Fibroblast of lung (primary cell): Measurements from ENCODE around the gene HIVEP1. TPM values are rescaled to one million over a fixed set of nuclear protein-coding genes. Genes with fewer than 3 reads are reported as not detected.

Source experiments
- DNase-seq, 2 donors: peaks; one replicate each; pipeline versions ENCODE4 v3.0.0 to v3.0.0-alpha.2; 2010; ENCODE audit warnings: low read depth in 2 of 2
- H2AFZ ChIP-seq: 2 replicates; pipeline ENCODE4 v1.5.1; 2012; ENCODE audit warnings: low read length, control low read depth, inconsistent platforms
- H3K27ac ChIP-seq: 2 replicates; pipeline ENCODE4 v1.5.1; 2011; ENCODE audit warnings: low read length, control low read depth; ENCODE audit not compliant: insufficient read depth
- H3K27me3 ChIP-seq: 2 replicates; pipeline ENCODE4 v1.5.1; 2011; ENCODE audit warnings: mild to moderate bottlenecking, low read length; ENCODE audit not compliant: control insufficient read depth, insufficient read depth
- H3K36me3 ChIP-seq: 2 replicates; pipeline ENCODE4 v1.5.1; 2011; ENCODE audit warnings: low read length; ENCODE audit not compliant: control insufficient read depth, insufficient read depth
- H3K4me1 ChIP-seq: 2 replicates; pipeline ENCODE4 v1.5.1; 2011; ENCODE audit warnings: low read length; ENCODE audit not compliant: control insufficient read depth, insufficient read depth; ENCODE audit errors: extremely low read depth
- H3K4me2 ChIP-seq: 2 replicates; pipeline ENCODE4 v1.5.1; 2011; ENCODE audit warnings: low read length, control low read depth; ENCODE audit not compliant: insufficient read depth; ENCODE audit errors: extremely low read depth
- H3K4me3 ChIP-seq, 4 experiments: fragments of 200-600 bp in 1 of 4; sonication (generic) in 1 of 4; replicated peaks in 1 of 4; 2 replicates each; pipeline ENCODE4 v1.5.1; 2011 to 2016; ENCODE audit warnings: low read length in 4 of 4, low read depth in 3 of 4, mild to moderate bottlenecking in 3 of 4, control low read depth in 2 of 4, inconsistent platforms in 1 of 4, mixed read lengths in 1 of 4; ENCODE audit not compliant: insufficient read depth in 1 of 4; ENCODE audit errors: control extremely low read depth in 1 of 4
- H3K79me2 ChIP-seq: 2 replicates; pipeline ENCODE4 v1.5.1; 2012; ENCODE audit warnings: mild to moderate bottlenecking, low read length, inconsistent platforms; ENCODE audit not compliant: control insufficient read depth, insufficient read depth
- H3K9ac ChIP-seq: 2 replicates; pipeline ENCODE4 v1.5.1; 2011; ENCODE audit warnings: mild to moderate bottlenecking, low read length, control low read depth; ENCODE audit not compliant: insufficient read depth
- H3K9me3 ChIP-seq: 2 replicates; pipeline ENCODE4 v1.5.1; 2012; ENCODE audit warnings: low read depth, low read length; ENCODE audit not compliant: control insufficient read depth, insufficient read depth
- H4K20me1 ChIP-seq: 2 replicates; pipeline ENCODE4 v1.5.1; 2011; ENCODE audit warnings: low read length; ENCODE audit not compliant: control insufficient read depth, insufficient read depth; ENCODE audit errors: extremely low read depth
- EZH2 ChIP-seq: IDR thresholded peaks from 2 replicates; pipeline ENCODE4 v1.5.1; 2012; ENCODE audit warnings: low read length, control low read depth, mild to moderate bottlenecking; ENCODE audit errors: missing control alignments
- polyA plus RNA-seq, 2 donors: library from polyadenylated mRNA; depleted of rRNA in 1 of 2; stranded (reverse) in 1 of 2; unstranded in 1 of 2; fragments of >200 nt; gene quantifications; 2 replicates each; pipeline ENCODE4 v1.2.1, GENCODE V29; 2011 to 2012; ENCODE audit warnings: missing spikeins in 1 of 2
- total RNA-seq: library from RNA; depleted of rRNA; stranded (reverse); fragments of >200 nt; gene quantifications from 2 replicates; pipeline ENCODE4 v1.2.1, GENCODE V29; 2014
- TF ChIP-seq, protein P1 (sequence below), 2 donors: IDR thresholded peaks in 1 of 2; conservative IDR thresholded peaks in 1 of 2; 1 replicate in 1 of 2; 2 replicates in 1 of 2; pipeline ENCODE4 v1.5.1; 2011 to 2012; ENCODE audit warnings: low read length in 2 of 2, control low read depth in 1 of 2, inconsistent platforms in 1 of 2, low read depth in 1 of 2, mild to moderate bottlenecking in 1 of 2

The HIVEP1 gene
- total and polyA plus RNA-seq, 2 donors (not counting 1 experiment from before 2014, with no cell fraction given), result 9.9 to 14.6 TPM

DNA sequence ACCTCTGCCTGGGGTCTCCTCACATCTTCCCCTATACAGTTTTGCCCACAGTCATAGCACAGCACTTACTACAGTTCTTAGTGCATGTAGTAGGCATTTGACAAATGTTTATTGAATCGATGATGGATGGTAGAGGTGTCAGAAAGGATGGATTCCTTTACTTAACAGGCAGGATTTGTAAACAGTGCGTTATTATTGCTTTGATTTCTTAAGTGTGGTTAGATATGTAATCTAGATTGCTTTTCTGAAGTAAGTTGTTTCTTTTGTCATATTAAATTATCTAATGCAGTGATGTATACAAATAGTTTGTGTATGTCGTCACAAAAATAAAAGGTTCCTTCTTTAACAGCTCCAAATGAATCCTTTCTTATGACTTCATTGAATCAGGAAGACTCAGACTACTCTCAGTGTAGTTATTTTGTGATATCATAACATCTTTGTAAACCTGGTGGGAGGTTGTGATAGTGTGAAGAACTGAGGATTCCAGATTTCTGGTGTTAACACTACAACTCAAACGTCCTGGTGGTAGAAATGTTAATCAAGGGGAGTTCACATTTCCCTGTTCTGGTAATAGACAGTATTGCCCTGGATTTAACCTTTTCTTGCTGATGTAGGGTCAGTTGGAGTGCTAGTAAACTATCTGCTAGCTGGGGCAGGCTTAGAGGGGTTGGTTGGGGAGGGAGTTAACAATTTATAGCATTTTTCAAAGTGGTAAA lies 87.7 kb downstream of the HIVEP1 start:
- H3K27me3 ChIP-seq, result no peaks in the 10 kb centered on the region
- TF ChIP-seq, protein P1, sequence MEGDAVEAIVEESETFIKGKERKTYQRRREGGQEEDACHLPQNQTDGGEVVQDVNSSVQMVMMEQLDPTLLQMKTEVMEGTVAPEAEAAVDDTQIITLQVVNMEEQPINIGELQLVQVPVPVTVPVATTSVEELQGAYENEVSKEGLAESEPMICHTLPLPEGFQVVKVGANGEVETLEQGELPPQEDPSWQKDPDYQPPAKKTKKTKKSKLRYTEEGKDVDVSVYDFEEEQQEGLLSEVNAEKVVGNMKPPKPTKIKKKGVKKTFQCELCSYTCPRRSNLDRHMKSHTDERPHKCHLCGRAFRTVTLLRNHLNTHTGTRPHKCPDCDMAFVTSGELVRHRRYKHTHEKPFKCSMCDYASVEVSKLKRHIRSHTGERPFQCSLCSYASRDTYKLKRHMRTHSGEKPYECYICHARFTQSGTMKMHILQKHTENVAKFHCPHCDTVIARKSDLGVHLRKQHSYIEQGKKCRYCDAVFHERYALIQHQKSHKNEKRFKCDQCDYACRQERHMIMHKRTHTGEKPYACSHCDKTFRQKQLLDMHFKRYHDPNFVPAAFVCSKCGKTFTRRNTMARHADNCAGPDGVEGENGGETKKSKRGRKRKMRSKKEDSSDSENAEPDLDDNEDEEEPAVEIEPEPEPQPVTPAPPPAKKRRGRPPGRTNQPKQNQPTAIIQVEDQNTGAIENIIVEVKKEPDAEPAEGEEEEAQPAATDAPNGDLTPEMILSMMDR (conservative IDR thresholded peaks at IDR 0.05 in 1 of 2, IDR thresholded peaks at IDR 0.05 in 1 of 2; ENCODE audit: low read depth in 1 of 2, low read length in 2 of 2), result no peak
- TF ChIP-seq EZH2, result no peak
- H3K4me3 ChIP-seq, result no peak overlapping the region
- no peaks in the 10 kb centered on the region for H3K9me3 ChIP-seq
- no peak overlapping the region for H3K4me2 ChIP-seq
- no peaks in the 10 kb centered on the region for H3K79me2 ChIP-seq
- no peak overlapping the region for H2AFZ ChIP-seq
- DNase-seq, result peak in 1 of 2 donors; percentile 8
- no peaks in the 10 kb centered on the region for H4K20me1 ChIP-seq
- no peak overlapping the region for H3K9ac ChIP-seq
- no peak overlapping the region for H3K27ac ChIP-seq
- H3K36me3 ChIP-seq, result no peaks in the 10 kb centered on the region
- no peaks in the 10 kb centered on the region for H3K4me1 ChIP-seq

DNA sequence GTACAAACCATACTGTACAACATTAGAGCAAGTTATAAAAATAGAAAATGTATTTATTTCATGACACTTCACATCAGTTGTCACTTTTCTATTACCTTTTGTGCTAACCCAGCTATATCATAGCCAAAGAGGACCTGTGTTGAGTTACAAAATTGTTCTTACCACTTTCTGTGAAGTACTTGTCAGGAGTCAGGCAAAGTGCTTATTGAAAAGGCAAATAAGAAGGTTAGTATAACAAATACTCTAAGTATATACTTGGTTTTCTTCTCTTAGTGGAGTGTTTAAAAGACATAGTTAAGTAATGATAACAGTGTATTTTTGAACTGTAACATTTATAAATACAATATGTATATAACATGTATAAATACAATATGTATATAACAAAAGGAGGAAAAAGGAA lies 88.9 kb downstream of the HIVEP1 start:
- Histone ChIP-seq H3K79me2 (no peaks in the 10 kb centered on the region), H3K9ac (no peak overlapping the region), H2AFZ (no peak overlapping the region), H4K20me1 (no peaks in the 10 kb centered on the region), H3K9me3 (no peaks in the 10 kb centered on the region), H3K4me3 (no peak overlapping the region), H3K36me3 (no peaks in the 10 kb centered on the region), H3K27ac (no peak overlapping the region), H3K4me1 (no peaks in the 10 kb centered on the region), H3K4me2 (no peak overlapping the region), H3K27me3 (no peaks in the 10 kb centered on the region)
- no peak for TF ChIP-seq EZH2
- TF ChIP-seq, protein P1 (conservative IDR thresholded peaks at IDR 0.05 in 1 of 2, IDR thresholded peaks at IDR 0.05 in 1 of 2; ENCODE audit: low read depth in 1 of 2, low read length in 2 of 2), result no peak
- no peak for DNase-seq

DNA sequence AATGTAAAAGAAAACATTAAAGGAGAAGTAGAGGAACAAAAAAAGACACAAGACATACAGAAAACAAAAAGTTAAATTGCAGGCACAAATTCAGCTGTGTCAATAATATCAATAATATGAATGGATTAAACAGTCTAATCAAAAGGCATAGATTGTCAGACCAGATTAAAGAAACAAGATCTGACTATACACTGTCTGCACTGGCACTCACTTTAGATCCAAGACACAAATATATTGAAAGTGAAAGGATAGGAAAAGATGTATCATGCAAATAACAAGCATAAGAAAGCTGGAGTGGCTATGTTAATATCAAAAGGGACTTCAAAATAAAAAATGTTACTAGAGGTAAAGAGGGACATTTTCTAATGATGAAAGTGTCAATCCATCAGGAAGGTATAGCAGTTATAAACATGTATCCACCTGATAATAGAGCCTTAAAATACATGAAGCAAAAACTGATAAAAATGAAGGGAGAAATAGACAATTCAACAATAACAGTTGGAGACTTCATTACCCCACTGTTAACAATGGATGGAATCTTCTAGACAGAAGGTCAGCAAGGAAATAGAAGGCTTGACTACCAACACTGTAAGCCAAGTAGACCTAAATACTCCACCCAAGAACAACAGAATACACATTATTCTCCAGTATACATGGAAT lies 89.7 kb downstream of the HIVEP1 start:
- Histone ChIP-seq H3K27ac (no peak overlapping the region), H3K79me2 (no peaks in the 10 kb centered on the region), H3K4me1 (no peaks in the 10 kb centered on the region), H4K20me1 (no peaks in the 10 kb centered on the region), H3K9me3 (no peaks in the 10 kb centered on the region), H3K4me2 (no peak overlapping the region), H3K4me3 (no peak overlapping the region), H3K27me3 (no peaks in the 10 kb centered on the region), H3K9ac (no peak overlapping the region), H3K36me3 (no peaks in the 10 kb centered on the region), H2AFZ (no peak overlapping the region)
- no peak for TF ChIP-seq EZH2
- TF ChIP-seq, protein P1 (conservative IDR thresholded peaks at IDR 0.05 in 1 of 2, IDR thresholded peaks at IDR 0.05 in 1 of 2; ENCODE audit: low read depth in 1 of 2, low read length in 2 of 2), result no peak
- DNase-seq, result no peak
